HG03097 (cell line): Measurements from ENCODE around the gene ICAM2.
"Not testable (repeated sequence)": the region's sequence is repeated elsewhere in the genome, so short reads cannot be mapped to it uniquely, and the experiment has no call there.

Source experiments
- ATAC-seq: cut with Tn5 transposase; IDR thresholded peaks from one replicate; pipeline ENCODE4 v1.9.1; 2021; ENCODE audit not compliant: unreplicated experiment, low FRiP score

Gene ICAM2

GRCh38 chr17:64015447-64015846 lies 5.0 kb downstream of the ICAM2 start:
- ATAC-seq = no peak

DNA sequence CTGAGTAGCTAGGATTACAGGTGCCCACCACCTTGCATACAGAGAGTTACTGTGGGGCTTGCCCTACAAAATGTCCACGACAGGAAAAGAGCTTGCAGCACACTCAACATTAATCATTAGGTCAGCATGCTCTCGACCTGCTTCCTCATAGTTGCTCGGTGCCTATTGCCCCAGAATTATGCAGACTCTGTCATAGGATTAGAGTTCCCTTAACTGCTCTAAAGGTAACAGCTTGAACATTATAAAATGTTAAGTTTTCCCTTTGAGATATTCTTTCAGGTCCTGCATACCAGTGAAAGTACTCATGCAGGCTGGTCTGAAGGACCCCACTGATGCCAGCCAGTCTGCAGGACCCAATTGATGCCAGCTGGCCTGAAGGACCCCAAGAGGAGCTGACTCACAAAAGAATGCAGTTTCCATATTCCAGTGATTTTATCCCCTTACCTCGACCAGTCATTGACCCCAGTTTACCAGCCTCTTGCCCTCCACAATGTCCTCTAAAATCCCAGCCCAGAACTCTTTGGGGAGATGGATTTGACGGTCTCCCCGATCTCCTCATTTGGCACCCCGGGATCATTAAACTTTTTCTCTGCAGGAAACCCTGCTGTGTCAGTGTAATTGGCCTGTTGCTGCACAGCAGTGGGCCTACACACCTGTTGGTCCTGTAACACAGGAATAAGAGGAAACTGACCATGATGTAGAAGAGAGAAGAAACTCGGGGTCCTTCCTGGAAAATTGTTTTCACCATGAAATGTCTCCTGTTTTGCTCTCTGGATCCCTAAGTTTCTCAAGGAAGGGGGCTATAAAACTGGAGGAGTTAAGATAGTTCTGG lies 10.6 kb downstream of the ICAM2 start:
- no peak for ATAC-seq

DNA sequence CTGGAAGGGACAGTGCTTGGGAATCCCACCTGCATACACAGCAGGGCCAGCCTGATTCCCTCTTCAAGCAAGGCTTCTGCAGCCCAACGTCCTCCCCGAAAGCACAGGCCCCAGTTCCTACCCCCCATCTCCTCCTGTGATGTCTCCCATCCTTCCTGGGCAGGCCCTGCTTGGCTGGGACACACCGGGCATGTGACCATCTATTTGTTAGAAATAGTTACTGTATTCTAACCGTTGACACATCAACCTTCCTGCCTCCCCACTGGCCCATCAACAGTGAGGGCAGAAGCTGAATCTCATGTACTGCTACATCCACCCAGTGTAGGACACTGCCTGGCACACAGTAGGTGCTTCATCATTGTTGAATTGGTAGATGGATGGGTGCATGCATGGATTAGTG lies 11.6 kb downstream of the ICAM2 start:
- ATAC-seq = no peak

- ATAC-seq = no peak
Observed at GRCh38 chr17:64008346-64008745, 12.1 kb downstream of the ICAM2 start.

DNA sequence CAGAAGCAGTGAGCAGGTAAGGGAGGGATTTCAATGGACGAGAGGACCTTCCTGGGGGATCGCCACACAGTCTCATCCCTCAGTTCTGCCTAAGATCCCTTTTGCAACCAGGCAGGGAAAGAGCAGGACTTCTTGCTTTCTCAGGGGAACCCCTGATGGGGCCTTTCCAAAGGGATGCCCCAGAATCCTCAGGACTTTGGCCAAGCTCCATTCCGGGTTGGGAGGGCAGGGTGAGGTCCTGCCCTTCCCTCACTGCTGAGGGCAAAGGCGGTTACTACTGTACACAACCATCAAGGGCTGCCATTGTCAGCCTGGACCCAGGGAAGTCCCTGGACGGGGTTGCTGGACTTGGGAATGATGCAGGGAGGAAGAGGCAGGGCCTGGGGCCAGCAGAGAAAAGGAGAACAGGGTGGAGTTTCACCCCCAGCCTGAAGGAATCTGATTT lies 12.6 kb downstream of the ICAM2 start:
- no peak for ATAC-seq

DNA sequence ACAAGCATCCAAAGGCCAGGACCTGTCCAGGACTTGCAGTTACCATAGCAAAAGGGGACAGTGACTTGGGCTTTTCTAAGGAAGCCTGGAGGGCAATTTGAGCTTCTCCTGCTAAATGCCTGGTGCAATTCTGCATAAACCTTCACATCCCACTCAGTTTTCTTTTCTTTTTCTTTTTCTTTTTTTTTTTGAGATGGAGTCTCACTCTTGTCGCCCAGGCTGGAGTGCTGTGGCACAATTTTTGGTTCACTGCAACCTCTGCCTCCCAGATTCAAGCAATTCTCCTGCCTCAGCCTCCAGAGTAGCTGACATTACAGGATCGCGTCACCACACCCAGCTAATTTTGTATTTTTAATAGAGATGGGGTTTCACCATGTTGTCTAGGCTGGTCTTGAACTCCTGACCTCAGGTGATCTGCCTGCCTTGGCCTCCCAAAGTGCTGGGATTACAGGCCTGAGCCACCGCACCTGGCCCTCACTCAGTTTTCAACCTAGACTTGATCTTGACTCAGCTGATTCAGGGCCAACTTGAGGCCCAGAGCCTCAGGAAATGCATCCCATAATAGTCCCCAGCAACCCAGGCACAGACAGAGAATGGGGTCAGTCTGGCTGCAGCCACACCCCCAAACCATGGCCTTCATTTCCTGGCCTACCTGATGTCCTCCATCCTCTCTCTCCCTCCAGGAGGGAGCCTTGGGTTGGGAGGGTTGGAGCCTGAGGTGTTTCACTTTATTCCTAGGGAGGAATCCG lies 13.2 kb downstream of the ICAM2 start:
- not testable (repeated sequence) for ATAC-seq

DNA sequence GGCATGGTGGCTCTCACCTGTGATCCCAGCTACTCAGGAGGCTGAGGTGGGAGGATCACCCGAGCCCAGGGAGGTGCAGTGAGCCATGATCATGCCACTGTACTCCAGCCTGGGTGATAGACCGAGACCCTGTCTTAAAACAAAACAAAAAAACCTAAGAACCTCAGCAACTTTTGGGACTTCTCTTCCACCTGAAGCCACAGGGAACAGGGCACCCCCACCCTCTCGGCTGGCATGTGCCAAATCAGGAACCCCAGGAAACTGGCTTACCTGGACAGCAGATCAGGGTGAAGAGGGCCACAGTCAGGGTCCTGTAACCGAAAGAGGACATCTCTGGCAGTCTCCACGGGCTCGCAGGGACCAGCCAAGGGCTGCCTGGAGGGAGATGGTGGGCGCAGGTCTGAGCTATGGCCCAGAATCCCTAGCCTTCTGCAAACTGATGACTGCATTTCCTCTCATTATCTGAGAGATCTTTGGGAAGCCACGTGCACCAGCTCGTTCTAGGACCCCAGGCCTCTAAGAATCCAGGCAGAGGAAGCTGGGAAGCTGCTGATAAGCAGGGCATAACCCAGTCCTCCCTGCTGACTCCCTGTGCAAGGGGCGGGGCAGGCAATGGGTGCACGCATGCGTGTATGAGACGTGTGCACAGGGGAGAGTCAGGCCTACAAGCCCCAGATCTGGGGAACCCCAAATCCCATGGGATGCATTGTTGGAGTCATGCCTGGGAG lies 13.9 kb downstream of the ICAM2 start:
- no peak for ATAC-seq

GRCh38 chr17:64005734-64006167 lies 14.7 kb downstream of the ICAM2 start:
- ATAC-seq = no peak

GRCh38 chr17:64004903-64005733 lies 15.3 kb downstream of the ICAM2 start:
- no peak for ATAC-seq

DNA sequence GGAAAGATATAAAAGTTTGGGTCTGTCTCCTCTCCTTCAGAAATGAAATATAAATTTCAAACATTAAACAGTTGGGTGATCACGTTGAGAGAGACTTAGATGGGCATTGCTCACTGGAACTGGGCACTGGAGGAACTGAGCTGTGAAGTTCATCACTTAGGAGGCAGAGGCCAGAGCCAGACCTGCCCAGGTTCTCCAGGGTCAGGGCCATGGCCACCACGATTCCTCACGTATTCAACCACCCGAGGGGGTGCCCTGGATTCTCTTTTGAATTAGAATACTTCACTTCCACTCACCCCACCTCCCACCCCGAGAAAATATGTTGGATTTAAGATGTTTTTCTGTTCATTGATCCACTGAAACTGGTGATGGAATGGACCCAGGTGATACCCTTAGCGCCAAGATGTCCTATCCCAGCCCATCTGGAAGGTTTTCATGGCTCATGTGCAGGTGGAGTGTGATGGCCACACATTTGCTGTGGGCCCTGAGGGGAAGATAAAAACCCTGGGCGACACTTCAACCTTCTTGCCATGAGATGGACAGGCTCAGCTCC lies 16.1 kb downstream of the ICAM2 start:
- no peak for ATAC-seq

GRCh38 chr17:64003526-64004121 lies 16.8 kb downstream of the ICAM2 start:
- ATAC-seq = no peak

DNA sequence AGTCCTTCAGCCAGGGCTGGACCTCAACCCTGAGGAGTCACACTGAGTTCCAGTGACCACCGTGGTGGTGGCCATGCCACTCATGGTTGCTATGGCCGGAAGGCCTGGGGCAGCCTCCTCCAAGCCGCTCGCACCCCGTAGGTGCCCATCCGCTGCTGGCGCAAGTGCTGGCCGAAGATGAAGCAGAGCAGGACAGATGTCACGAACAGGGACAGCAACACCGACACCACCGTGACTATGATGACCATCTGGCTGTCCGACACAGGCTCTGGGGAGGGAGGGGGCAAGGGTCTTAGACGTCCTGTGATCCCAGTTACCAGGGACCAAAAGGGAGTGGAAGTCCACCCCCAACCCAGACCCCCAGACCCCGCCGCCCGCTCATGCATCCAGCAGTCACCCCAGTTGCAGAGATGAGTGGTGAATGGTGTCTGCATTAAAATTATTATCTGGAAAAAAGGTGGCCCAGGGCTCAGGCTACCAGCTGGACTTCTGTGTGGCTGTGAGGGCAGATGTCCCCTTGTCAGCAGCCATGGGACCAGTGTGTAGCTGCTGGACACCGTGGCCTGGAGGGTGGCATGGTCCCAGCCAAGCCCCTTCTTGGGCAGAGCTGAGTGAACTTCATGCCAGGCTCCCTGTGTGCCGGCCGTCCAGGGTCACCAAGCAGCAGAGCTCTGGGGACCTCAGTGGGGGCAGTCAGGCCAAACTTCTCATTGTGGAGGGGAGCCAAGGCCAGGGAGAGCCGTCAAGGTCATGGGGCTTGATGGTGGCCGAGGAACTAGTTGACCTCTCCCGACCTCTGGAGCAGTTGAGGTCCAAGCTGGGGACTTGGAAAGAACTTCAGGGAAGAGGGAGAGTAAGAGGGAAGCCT lies 17.5 kb downstream of the ICAM2 start:
- no peak for ATAC-seq

DNA sequence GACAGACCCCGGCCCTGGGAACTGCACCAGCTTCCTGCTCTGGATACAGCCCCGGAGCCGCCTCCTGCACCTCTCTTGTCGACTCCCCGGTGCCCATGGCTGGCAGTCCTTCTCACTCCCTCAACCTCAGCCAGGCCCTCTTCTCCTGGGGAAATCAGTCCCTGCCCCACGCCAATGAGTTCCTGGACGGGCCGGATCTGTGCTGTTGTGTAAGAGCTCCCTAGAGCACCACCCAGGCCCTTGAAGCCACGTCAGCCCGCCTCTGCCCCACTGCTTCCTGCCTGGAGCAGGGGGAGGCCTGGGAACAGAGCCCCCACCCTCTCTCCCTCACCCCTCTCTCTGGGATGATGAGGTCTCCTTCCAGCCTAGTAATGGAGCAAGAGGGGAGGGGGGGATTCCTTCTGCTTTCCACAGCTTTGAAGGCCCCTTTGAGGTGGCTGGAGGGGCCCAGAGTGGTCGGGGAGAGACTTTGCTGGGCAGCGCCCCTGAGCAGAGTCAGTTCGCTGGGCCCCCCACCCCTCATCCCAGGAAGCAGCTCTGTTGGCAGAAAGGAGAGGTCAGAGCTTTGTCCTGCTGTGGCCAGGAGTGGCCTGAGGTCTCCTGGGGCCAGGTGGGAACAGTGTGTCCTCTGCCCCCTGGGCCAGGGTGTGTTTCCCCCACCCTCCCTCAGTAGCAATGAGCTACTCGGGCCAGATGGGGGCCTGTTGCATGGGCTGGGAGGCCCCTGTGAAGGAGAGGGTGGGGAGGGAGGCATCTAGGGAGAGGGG lies 18.5 kb downstream of the ICAM2 start:
- no peak for ATAC-seq

GRCh38 chr17:64001091-64001579 lies 19.3 kb downstream of the ICAM2 start:
- no peak for ATAC-seq

- no peak for ATAC-seq
Observed at GRCh38 chr17:63999680-64000531, 20.5 kb downstream of the ICAM2 start.

DNA sequence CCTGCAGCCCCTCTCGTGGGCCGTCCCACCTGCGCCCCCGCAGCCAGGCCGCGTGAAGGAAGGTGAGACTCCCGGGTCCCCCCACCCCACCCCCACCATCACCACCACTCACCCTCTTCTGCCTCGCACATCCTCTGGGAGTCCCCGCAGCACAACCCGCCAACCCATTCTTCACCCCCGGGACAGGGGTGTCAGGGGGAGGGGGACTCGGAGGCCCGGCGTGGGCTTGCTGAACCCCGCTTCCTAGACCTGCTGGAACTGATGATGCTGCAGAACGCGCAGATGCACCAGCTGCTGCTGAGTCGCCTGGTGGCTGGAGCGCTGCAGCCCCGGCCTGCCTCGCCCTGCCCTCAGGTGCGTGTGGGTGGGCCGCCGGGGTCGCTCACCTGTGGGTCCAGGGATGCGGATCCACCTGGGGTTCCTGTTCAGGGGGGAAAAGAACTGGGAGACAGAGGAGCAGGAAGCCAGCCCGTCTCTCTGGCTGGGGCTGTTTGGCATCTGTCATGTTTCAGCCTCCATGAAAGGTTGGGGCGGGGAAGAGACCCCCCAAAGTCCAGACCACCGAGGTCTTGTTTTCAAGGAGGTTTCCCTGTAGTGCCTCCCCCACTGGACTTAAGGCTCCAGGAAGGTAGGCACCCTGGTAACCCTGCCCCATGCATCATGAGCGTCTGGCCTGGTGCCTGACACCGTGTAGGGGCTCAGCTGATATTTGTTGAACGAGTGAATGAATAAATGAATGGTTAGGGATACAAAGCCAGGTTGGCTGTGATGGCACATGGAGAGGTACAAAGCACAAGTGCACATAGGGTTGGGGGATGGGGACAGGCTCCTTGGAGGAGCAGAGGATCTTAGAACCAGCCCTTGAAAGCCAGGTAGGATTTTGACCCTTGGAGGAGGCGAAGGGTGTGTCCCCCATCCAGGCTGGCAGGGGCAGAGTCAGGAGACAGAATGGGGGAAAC lies 21.4 kb downstream of the ICAM2 start:
- no peak for ATAC-seq
